GM12878 (cell line): ENCODE results near the gene WFIKKN1. TPM values are rescaled to one million over a fixed set of nuclear protein-coding genes. Genes with fewer than 3 reads are reported as not detected.

Experiments
- BACH1 ChIP-seq: fragments of 450-650 bp; IDR thresholded peaks from 2 replicates; pipeline ENCODE4 v1.6.1; 2017; ENCODE audit warnings: mild to moderate bottlenecking, borderline replicate concordance
- BCL11A ChIP-seq: IDR thresholded peaks from 2 replicates; pipeline ENCODE4 v1.6.1; 2011; ENCODE audit warnings: low read depth, low read length
- BHLHE40 ChIP-seq, 2 experiments: fragments of 450-650 bp in 1 of 2; IDR thresholded peaks; 2 replicates each; pipeline ENCODE4 v1.6.1; 2011 to 2017; ENCODE audit warnings: low read depth in 2 of 2, borderline replicate concordance in 1 of 2, improper control_type of control experiment in 1 of 2, low read length in 1 of 2, mild to moderate bottlenecking in 1 of 2
- BMI1 ChIP-seq: fragments of 450-650 bp; IDR thresholded peaks from 2 replicates; pipeline ENCODE4 v1.6.1; 2016; ENCODE audit warnings: mild to moderate bottlenecking, moderate library complexity, borderline replicate concordance
- CEBPB ChIP-seq, 2 experiments: fragments of 150-350 bp in 1 of 2; IDR thresholded peaks; 2 replicates each; pipeline ENCODE4 v1.6.1; 2012 to 2014; ENCODE audit warnings: low read depth in 2 of 2, low read length in 2 of 2, borderline replicate concordance in 1 of 2, inconsistent platforms in 1 of 2
- CREB1 ChIP-seq: IDR thresholded peaks from 2 replicates; pipeline ENCODE4 v1.6.1; 2012; ENCODE audit warnings: low read depth, mild to moderate bottlenecking, inconsistent platforms
- CTCF ChIP-seq, 3 experiments: IDR thresholded peaks in 2 of 3; conservative IDR thresholded peaks in 1 of 3; 2 replicates each; pipeline ENCODE4 v1.5.1; 2011; ENCODE audit warnings: low read depth in 3 of 3, low read length in 3 of 3, mild to moderate bottlenecking in 3 of 3, control low read depth in 2 of 3, moderate library complexity in 2 of 3, inconsistent platforms in 1 of 3, mixed read lengths in 1 of 3; ENCODE audit not compliant: control insufficient read depth in 2 of 3, insufficient read depth in 1 of 3; ENCODE audit errors: extremely low read depth in 1 of 3
- EGR1 ChIP-seq, 2 experiments: IDR thresholded peaks; 1 replicate in 1 of 2; 2 replicates in 1 of 2; pipeline ENCODE4 v1.6.1; 2011 to 2012; ENCODE audit warnings: low read depth in 2 of 2, low read length in 2 of 2, borderline replicate concordance in 1 of 2, mild to moderate bottlenecking in 1 of 2, moderate library complexity in 1 of 2
- GATAD2B ChIP-seq: fragments of 450-650 bp; conservative IDR thresholded peaks from 2 replicates; pipeline ENCODE4 v1.6.1; 2017; ENCODE audit warnings: low read depth, mild to moderate bottlenecking, moderate library complexity
- HDGF ChIP-seq: fragments of 450-650 bp; IDR thresholded peaks from 2 replicates; pipeline ENCODE4 v1.6.1; 2016; ENCODE audit warnings: antibody characterized with exemption
- JUND ChIP-seq: IDR thresholded peaks from 2 replicates; pipeline ENCODE4 v1.6.1; 2012; ENCODE audit warnings: low read depth, mild to moderate bottlenecking, low read length, improper control_type of control experiment, moderate library complexity
- MXI1 ChIP-seq: fragments of 150-350 bp; IDR thresholded peaks from 2 replicates; pipeline ENCODE4 v1.6.1; 2011; ENCODE audit warnings: low read depth, mild to moderate bottlenecking, inconsistent platforms, low read length, improper control_type of control experiment
- NR2F1 ChIP-seq: fragments of 450-650 bp; conservative IDR thresholded peaks from 2 replicates; pipeline ENCODE4 v1.6.1; 2017; ENCODE audit warnings: mild to moderate bottlenecking
- NRF1 ChIP-seq: conservative IDR thresholded peaks from 2 replicates; pipeline ENCODE4 v1.6.1; 2011; ENCODE audit warnings: mild to moderate bottlenecking, low read depth, low read length, improper control_type of control experiment
- RFX5 ChIP-seq: IDR thresholded peaks from 2 replicates; pipeline ENCODE4 v1.6.1; 2011; ENCODE audit warnings: low read depth, low read length, improper control_type of control experiment
- SIN3A ChIP-seq: IDR thresholded peaks from 2 replicates; pipeline ENCODE4 v1.6.1; 2012; ENCODE audit warnings: low read depth, low read length, improper control_type of control experiment
- SMAD5 ChIP-seq: IDR thresholded peaks from 2 replicates; pipeline ENCODE4 v1.6.1; 2016; ENCODE audit warnings: antibody characterized with exemption, low read depth
- SMARCA5 ChIP-seq: fragments of 450-650 bp; IDR thresholded peaks from 2 replicates; pipeline ENCODE4 v1.6.1; 2017; ENCODE audit warnings: mild to moderate bottlenecking
- SMC3 ChIP-seq: IDR thresholded peaks from 2 replicates; pipeline ENCODE4 v1.6.1; 2011; ENCODE audit warnings: low read length, improper control_type of control experiment, borderline replicate concordance
- STAT1 ChIP-seq: fragments of 450-650 bp; conservative IDR thresholded peaks from 2 replicates; pipeline ENCODE4 v1.6.1; 2014; ENCODE audit warnings: antibody characterized with exemption, mild to moderate bottlenecking
- TCF12 ChIP-seq: IDR thresholded peaks from 2 replicates; pipeline ENCODE4 v1.6.1; 2011; ENCODE audit warnings: low read depth, mild to moderate bottlenecking, low read length
- YY1 ChIP-seq: IDR thresholded peaks from 2 replicates; pipeline ENCODE4 v1.6.1; 2011; ENCODE audit warnings: low read depth, mild to moderate bottlenecking, low read length
- polyA plus RNA-seq, 11 experiments: library from polyadenylated mRNA; depleted of rRNA in 4 of 11; unstranded in 6 of 11; stranded (reverse) in 5 of 11; fragments of >200 nt; fragmentation: Nextera tagmentation in 4 of 11; fragmentation: Illumina TruSeq in 1 of 11; extraction: Ambion mirVana in 4 of 11; extraction: Trizol in 1 of 11; gene quantifications; 1 replicate in 1 of 11; 2 replicates in 10 of 11; pipeline versions ENCODE4 v1.2.1 to v1.2.3, GENCODE V29; 2011 to 2016; ENCODE audit warnings: inconsistent platforms in 2 of 11, missing spikeins in 2 of 11, low read depth in 1 of 11
- total RNA-seq, 4 experiments: library from RNA; depleted of rRNA in 3 of 4; stranded (reverse); fragments of >200 nt in 3 of 4; fragmentation: Illumina TruSeq in 1 of 4; extraction: Trizol in 1 of 4; gene quantifications; 2 replicates each; pipeline versions ENCODE4 v1.2.1 to v1.2.3, GENCODE V29; 2013 to 2021
- TF ChIP-seq, protein P1 (sequence below): IDR thresholded peaks from 2 replicates; pipeline ENCODE4 v1.6.1; 2011; ENCODE audit warnings: low read depth, mild to moderate bottlenecking, low read length, moderate library complexity, borderline replicate concordance; ENCODE audit errors: extremely low read depth
- TF ChIP-seq, protein P2 (sequence below): fragments of 450-650 bp; IDR thresholded peaks from 2 replicates; pipeline ENCODE4 v1.6.1; 2014; ENCODE audit warnings: mild to moderate bottlenecking
- TF ChIP-seq, protein P3 (sequence below): fragments of 450-650 bp; conservative IDR thresholded peaks from 2 replicates; pipeline ENCODE4 v1.6.1; 2017; ENCODE audit warnings: mild to moderate bottlenecking, moderate library complexity

The WFIKKN1 gene
- total and polyA plus RNA-seq, 10 of the 15 experiments (the other 5 are each of a cell fraction or from before 2014, with no cell fraction given), result 0.01 to 0.41 (median 0.05) TPM; not detected in 2

- TF ChIP-seq SIN3A (peak; percentile 50; the same call in 1 of the 2 replicates), BCL11A (no peak), NR2F1 (no peak), BMI1 (no peak), NRF1 (no peak), BHLHE40 (IDR thresholded peaks at IDR 0.05; ENCODE audit: borderline replicate concordance in 1 of 2, low read depth in 2 of 2, low read length in 1 of 2) (peak in 1 of 2 experiments; percentile 22; a peak in 1 of 4 replicates), BACH1 (no peak; the same call in 1 of the 2 replicates), HDGF (peak; percentile 67; the same call in 1 of the 2 replicates), RFX5 (no peak), SMARCA5 (peak; percentile 92), CTCF (IDR thresholded peaks at IDR 0.05 in 2 of 3, conservative IDR thresholded peaks at IDR 0.05 in 1 of 3; ENCODE audit: control insufficient read depth in 2 of 3, extremely low read depth in 1 of 3, insufficient read depth in 1 of 3, low read depth in 3 of 3, low read length in 3 of 3) (peak; percentile 65 to 82 (median 73)), YY1 (peak; percentile 90), STAT1 (no peak), MXI1 (peak; percentile 70), CREB1 (no peak), SMC3 (no peak; the same call in 1 of the 2 replicates), JUND (no peak), GATAD2B (0 out of 2 replicates have a peak, but pooled peaks have one; percentile 19), SMAD5 (no peak), EGR1 (IDR thresholded peaks at IDR 0.05; ENCODE audit: borderline replicate concordance in 1 of 2, low read depth in 2 of 2, low read length in 2 of 2) (peak in 1 of 2 experiments; percentile 4; a peak in 1 of 3 replicates), CEBPB (IDR thresholded peaks at IDR 0.05; ENCODE audit: borderline replicate concordance in 1 of 2, low read depth in 2 of 2, low read length in 2 of 2) (no peak), TCF12 (peak; percentile 65; the same call in 1 of the 2 replicates)
- TF ChIP-seq, protein P1, sequence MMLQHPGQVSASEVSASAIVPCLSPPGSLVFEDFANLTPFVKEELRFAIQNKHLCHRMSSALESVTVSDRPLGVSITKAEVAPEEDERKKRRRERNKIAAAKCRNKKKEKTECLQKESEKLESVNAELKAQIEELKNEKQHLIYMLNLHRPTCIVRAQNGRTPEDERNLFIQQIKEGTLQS, result no peak
- TF ChIP-seq, protein P2, sequence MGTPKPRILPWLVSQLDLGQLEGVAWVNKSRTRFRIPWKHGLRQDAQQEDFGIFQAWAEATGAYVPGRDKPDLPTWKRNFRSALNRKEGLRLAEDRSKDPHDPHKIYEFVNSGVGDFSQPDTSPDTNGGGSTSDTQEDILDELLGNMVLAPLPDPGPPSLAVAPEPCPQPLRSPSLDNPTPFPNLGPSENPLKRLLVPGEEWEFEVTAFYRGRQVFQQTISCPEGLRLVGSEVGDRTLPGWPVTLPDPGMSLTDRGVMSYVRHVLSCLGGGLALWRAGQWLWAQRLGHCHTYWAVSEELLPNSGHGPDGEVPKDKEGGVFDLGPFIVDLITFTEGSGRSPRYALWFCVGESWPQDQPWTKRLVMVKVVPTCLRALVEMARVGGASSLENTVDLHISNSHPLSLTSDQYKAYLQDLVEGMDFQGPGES, result no peak
- TF ChIP-seq, protein P3, sequence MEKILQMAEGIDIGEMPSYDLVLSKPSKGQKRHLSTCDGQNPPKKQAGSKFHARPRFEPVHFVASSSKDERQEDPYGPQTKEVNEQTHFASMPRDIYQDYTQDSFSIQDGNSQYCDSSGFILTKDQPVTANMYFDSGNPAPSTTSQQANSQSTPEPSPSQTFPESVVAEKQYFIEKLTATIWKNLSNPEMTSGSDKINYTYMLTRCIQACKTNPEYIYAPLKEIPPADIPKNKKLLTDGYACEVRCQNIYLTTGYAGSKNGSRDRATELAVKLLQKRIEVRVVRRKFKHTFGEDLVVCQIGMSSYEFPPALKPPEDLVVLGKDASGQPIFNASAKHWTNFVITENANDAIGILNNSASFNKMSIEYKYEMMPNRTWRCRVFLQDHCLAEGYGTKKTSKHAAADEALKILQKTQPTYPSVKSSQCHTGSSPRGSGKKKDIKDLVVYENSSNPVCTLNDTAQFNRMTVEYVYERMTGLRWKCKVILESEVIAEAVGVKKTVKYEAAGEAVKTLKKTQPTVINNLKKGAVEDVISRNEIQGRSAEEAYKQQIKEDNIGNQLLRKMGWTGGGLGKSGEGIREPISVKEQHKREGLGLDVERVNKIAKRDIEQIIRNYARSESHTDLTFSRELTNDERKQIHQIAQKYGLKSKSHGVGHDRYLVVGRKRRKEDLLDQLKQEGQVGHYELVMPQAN, result 0 out of 2 replicates have a peak, but pooled peaks have one; percentile 21
Measured at GRCh38 chr16:648071-648780, 17.4 kb downstream of the WFIKKN1 start (continued).
